ENCODE measurements around the gene SLC29A3.

DNA sequence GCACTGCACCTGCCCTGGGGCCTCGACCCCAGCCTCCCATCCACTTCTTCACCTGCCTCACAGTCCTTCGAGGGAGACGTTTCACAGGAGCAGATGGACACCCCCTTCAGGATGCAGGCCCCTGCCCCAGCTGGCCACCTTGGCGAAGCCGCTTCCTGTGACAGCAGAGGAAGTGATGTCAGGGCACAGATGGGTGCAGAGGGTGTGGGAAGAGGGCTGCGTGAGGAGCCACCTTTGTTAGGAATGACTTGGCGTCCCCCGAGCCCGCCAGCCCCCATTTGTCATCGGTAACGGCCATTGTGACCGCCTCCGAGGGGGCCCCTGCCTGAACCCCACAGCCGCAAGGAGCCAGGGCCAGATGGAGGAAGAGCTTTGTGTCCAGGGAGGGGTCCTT is 47.4 kb upstream of the SLC29A3 start:
- TF ChIP-seq, protein P1, sequence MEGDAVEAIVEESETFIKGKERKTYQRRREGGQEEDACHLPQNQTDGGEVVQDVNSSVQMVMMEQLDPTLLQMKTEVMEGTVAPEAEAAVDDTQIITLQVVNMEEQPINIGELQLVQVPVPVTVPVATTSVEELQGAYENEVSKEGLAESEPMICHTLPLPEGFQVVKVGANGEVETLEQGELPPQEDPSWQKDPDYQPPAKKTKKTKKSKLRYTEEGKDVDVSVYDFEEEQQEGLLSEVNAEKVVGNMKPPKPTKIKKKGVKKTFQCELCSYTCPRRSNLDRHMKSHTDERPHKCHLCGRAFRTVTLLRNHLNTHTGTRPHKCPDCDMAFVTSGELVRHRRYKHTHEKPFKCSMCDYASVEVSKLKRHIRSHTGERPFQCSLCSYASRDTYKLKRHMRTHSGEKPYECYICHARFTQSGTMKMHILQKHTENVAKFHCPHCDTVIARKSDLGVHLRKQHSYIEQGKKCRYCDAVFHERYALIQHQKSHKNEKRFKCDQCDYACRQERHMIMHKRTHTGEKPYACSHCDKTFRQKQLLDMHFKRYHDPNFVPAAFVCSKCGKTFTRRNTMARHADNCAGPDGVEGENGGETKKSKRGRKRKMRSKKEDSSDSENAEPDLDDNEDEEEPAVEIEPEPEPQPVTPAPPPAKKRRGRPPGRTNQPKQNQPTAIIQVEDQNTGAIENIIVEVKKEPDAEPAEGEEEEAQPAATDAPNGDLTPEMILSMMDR (IDR thresholded peaks at IDR 0.05): no peak
- TF ChIP-seq POLR2A (IDR thresholded peaks at IDR 0.05): no peak
